ENCODE data around the gene DAD1.
"Not testable (repeated sequence)": the region's sequence is repeated elsewhere in the genome, so short reads cannot be mapped to it uniquely, and the experiment has no call there.

The DAD1 gene

GRCh38 chr14:22569106-22569736 lies 19.8 kb downstream of the DAD1 start:
- no peak for DNase-seq (ENCODE audit: low read depth in 2 of 2)

DNA sequence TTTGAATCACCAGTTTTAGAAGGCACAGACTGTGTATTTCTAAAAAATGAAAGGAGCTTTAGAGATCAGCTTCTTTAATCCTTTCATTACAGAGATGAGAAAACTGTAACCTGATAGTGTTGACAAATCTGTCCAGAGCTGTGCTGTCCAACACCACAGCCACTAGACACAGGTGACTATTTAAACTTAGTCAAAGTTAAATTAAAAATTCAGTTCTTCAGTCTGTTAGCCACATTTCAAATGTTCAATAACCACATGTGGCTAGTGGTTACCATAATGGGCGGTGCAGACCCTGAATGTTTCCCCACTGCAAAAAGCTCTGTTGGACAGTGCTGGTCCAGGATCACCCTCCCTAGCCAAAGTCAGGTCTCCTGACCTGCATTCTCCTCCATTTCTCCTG lies 21.6 kb downstream of the DAD1 start:
- DNase-seq (ENCODE audit: low read depth in 2 of 2): no peak

DNA sequence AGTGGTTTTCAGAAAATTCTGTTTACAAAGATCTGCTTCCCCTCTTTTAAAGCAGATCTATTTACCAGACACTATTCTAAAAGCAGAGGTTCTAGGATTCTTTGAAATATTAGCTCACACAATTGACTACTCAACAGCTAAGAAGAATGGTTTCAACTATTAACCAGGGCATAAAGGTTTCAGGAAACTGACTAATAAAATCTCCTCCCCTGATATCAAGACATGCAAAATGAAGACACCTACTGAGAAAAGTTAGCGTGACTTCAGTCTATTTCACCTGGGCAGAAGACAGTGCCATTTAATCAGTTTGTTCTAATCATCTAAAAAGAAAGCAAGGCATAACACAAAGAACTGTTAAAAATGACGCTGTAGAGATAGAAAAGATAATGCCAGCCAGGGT lies 22.2 kb downstream of the DAD1 start:
- no peak for DNase-seq (ENCODE audit: low read depth in 2 of 2)

GRCh38 chr14:22566266-22566665 lies 22.8 kb downstream of the DAD1 start:
- not testable (repeated sequence) for DNase-seq (ENCODE audit: low read depth in 2 of 2)

DNA sequence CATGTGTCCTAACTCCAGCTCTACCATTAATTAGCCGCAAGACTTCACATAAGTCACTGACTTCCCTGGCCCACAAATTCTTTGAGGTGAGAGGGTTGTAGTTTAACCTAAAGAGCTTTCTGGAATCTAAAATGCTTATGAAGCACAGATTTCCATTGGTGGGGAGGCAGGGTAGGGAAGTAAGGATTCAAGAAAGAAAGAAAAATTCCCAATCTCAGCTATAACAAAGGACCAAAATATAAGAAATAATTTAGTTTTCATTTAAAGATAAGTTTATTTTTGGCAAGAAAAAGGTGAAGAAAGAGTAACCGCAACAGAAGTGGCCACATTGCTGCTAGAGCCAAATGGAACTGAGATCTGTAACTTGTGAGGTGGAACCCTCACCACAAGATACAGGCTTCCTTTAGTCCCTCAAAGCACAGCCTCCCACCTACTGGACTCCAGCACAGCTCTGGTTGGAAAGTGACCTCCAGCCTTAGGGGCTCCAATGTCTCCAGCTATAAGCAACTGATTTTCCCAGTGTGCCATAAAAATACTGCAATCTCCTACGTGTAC lies 23.6 kb downstream of the DAD1 start:
- no peak for DNase-seq (ENCODE audit: low read depth in 2 of 2)

- no peak for DNase-seq (ENCODE audit: low read depth in 2 of 2)
Observed at GRCh38 chr14:22564463-22564862, 24.6 kb downstream of the DAD1 start.

DNA sequence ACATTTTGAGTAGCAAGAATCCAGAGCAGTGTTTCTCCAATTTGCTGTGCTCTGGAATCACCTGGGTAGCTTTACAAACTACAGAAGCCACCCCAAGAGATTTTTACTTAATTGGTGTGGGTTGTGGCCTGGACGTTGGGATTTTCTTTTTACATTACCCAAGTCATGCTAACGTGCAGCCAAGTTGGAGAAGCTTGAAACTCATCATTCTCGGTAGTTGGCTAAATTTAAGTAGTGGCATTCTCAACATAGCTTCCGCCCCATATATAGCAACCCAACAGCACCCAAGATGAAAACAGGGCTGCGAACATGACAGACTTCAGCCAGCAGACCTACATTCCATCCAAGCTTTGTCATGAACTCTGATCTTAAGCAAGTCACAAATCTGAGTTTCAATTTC lies 25.0 kb downstream of the DAD1 start:
- no peak for DNase-seq (ENCODE audit: low read depth in 2 of 2)

DNA sequence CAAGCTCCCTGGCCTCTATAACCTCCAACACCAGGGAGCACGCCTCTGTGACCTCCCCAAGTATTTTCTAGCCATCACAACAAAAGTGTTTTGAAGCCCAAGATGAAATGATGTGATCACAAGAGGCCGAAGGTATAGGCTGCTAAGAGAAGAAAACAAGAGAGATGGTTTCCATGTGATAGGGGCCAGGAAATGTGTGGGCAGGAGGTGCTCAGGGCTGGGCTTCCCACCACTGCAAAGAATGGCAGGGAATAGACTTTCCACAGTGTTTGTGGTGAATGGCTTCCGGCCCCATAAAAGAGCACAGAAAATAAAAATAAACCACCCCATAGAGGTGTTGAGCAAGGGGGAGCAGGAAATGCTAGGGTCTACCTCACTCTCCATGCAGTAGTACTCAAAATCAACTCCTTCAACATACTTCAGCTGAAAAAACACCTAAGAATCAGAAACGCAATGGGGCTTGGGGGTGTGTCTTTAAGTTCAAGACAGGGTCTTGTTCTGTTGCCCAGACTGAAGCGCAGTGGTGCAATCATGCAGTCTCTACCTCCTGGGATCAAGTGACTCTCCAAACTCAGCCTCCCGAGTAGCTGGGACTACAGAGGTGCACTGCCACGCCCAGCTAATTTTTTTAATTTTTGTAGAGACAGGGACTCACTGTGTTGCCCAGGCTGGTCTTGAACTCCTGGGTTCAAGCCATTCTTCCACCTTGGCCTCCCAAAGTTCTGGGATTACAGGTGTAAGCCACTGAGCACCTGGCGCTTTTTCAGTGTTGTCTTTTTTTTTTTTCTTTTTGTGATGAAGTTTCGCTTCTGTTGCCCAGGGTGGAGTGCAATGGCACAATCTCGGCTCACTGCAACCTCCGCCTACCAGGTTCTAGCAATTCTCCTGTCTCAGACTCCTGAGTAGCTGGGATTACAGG lies 27.1 kb downstream of the DAD1 start:
- DNase-seq (ENCODE audit: low read depth in 2 of 2): peak in 1 of 2 donors; percentile 66

DNA sequence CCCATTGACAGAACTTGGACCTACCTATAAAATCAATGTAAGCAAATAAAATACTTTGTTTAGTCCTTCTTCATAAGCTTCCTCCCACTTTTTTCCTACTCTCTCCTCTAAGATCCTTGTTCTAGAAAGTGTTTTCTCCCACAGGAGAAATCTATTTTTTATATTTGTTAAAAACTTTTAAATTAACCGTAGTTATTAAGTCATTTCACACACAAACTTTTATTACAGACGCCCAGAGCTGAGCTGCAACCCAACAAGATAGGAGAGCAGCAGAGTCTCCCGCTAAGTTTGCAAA lies 27.7 kb downstream of the DAD1 start:
- DNase-seq (ENCODE audit: low read depth in 2 of 2): no peak

DNA sequence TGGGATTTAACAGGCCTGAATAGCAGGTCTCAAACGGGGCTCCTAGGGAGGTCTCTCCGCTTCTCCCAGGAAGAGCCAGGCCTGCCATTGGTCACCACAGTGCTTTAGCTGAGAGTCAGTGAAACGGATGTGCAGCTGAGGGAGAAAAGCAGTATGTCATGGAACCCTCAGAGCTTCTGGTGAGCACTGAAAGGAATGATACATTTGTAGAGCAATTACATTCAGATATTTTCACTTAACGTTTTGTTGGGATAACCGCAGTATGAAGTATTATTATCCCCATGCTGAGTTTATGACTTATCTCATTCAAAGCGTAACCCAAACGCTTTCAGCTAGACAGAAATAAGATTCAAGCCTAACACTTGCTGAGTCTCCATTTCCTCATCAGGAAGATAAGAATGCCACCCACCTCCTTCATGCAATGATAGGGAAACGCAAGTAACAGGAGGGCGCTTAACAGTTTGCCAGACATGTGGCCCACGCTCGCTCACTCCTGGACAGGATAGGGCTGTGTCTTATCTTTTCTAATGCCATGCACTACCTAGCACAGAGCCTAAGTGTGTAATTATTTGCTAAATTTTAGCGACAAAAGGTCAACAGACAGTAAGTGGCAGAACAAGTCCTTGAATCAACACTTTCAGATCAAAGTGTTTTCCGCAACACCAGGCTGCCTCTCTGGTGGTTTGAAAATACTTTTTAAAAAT lies 28.2 kb downstream of the DAD1 start:
- DNase-seq (ENCODE audit: low read depth in 2 of 2): no peak

GRCh38 chr14:22559041-22559440 lies 30.0 kb downstream of the DAD1 start:
- no peak for DNase-seq (ENCODE audit: low read depth in 2 of 2)

DNA sequence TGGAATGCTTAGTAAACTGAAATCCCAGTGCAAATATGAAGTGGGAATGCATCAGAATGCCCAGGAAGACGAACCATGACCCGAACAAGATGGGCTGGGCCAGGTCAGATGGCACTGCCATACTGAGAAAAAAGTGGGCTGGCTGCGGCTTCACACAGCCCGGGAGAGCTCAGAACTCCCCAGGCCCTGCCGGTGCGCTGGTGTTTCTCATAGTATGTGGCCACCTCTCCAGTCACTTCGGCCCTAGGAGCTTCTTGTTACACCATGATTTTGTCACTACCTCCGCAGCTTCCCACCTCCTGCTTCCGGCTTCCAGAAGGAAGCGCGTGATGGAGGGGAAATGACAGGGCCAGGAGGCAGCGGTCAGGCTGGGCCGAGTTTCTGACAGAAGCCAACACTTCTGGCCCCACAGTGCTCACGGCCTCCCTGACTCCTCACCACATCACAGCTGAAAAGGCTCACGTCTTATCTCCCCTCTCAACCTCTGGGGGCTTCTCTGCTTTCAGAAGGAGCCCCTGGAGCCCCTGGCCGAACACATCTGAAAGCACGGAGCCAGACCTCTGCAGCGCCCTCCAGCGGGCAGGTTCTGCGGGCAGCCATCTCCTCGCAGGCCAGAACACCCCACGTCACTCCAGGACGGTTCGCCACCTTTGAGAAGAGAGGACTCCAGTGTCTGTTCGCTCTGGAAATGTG lies 30.7 kb downstream of the DAD1 start:
- no peak for DNase-seq (ENCODE audit: low read depth in 2 of 2)

DNA sequence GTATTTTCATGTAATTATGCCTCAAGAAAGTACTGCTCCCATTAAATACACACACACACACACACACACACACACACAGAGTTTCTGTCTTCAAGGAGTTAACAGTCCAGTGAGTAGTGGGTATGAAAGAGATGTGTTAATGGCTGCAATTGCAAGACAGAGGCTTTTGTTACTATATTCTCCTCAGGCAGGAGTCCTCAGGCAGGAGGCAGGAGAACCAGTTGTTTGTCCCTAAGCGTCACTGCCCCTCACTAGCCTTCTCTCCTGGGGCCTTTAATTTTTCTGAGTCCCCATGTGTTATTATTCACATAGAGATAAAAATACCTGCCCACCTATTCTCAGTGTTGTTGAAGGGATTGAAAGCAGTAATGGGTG lies 31.2 kb downstream of the DAD1 start:
- DNase-seq (ENCODE audit: low read depth in 2 of 2): no peak

- DNase-seq (ENCODE audit: low read depth in 2 of 2): peak; percentile 83 to 95
Observed at GRCh38 chr14:22556990-22557623, 31.9 kb downstream of the DAD1 start.

GRCh38 chr14:22556021-22556989 lies 32.7 kb downstream of the DAD1 start:
- peak; percentile 82 to 96 for DNase-seq (ENCODE audit: low read depth in 2 of 2)

DNA sequence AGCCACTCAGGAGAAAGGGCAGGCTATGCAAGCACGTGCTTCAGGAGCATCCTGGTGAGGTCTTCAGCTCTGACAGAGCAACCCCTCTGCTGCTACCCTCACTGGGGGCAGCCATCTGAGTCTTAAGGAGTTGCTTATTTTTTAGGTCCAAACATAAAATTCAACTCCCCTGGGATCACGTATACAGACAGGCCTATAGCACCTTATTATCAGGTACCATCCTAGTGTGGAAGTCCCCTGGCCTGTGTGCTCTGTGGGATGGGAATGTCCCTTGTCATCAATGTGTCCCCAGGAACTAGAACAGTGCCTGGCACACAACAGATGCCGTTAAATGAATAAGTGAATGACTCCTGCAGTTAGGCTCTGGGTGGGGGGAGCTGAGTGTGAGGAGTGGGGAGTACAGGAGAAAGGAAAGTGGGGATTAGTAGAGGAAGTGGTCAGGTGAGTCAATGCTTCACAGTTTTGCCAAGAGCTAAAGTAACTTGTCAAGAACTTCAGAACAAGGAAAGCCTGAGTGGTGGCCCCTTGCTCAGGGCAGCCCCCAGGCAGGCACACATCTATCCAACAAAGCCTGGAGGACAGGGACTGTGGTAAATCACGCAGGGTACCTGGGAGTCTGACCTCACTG lies 33.5 kb downstream of the DAD1 start:
- DNase-seq (ENCODE audit: low read depth in 2 of 2): no peak

DNA sequence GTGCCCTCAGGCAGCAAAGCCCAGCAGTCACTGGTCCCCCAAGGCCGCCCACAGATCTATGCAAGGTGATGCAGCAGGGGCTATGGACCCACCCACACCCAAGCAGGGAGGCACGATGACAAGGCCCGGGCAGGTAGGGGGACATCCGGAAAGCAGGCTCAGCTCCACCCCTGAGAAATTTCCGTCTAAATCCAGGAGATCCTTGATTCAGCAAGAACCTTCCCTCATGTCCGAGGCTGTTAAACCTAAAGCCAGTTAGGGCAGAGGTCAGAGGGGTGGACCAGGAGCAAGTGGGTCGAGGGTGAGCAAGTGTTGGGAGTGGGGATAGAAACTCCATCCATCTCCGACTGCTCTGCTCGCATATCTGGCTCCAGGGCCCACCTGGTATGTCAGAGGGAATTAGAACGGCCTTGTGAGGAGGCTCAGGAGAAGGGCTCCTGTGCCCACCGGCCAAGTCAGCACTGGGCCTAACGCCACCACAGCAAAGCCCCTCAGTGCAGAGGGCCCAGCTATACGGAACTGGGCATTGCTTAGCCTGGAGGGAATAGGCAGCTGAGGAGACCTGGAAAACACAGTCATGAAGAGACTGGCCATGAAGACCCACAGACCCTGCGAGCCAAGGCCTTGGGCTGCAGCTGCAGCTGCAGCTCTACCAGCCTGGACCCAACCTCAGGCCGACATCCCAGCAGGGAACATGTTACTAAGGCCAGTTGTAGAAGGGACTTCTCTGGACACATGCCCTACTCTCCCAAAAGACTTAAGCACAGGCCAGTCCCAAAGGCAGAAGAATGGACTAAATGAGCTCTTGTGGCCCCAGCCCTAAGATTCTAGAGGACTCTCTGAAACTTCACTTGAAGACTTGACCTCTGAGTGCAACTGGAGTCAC lies 34.3 kb downstream of the DAD1 start:
- no peak for DNase-seq (ENCODE audit: low read depth in 2 of 2)

- not testable (repeated sequence) for DNase-seq (ENCODE audit: low read depth in 2 of 2)
Observed at GRCh38 chr14:22553861-22554497, 35.0 kb downstream of the DAD1 start.

All from stimulated activated CD4-positive, alpha-beta T cell treated with anti-CD3 and anti-CD28 coated beads, Interleukin-1b, Interleukin-23, amount 100 ng/mL, for 1 hour (primary cell).